22Rv1 (cell line): ENCODE measurements around the gene SAMD8.

ENCODE experiments used
- H3K27ac ChIP-seq: fragments of 450-650 bp; 2 replicates; pipeline ENCODE4 v1.5.1; 2017
- ZFX ChIP-seq: fragments of 450-650 bp; IDR thresholded peaks from 2 replicates; pipeline ENCODE4 v1.6.1; 2017; ENCODE audit warnings: antibody characterized with exemption, borderline replicate concordance
- TF ChIP-seq, protein P1 (sequence below): fragments of 450-650 bp; IDR thresholded peaks from 2 replicates; pipeline ENCODE4 v1.5.1; 2017; ENCODE audit warnings: mild to moderate bottlenecking

Gene SAMD8

GRCh38 chr10:75088640-75089039 is 22.8 kb upstream of the SAMD8 start:
- no peak for TF ChIP-seq ZFX
- TF ChIP-seq, protein P1, sequence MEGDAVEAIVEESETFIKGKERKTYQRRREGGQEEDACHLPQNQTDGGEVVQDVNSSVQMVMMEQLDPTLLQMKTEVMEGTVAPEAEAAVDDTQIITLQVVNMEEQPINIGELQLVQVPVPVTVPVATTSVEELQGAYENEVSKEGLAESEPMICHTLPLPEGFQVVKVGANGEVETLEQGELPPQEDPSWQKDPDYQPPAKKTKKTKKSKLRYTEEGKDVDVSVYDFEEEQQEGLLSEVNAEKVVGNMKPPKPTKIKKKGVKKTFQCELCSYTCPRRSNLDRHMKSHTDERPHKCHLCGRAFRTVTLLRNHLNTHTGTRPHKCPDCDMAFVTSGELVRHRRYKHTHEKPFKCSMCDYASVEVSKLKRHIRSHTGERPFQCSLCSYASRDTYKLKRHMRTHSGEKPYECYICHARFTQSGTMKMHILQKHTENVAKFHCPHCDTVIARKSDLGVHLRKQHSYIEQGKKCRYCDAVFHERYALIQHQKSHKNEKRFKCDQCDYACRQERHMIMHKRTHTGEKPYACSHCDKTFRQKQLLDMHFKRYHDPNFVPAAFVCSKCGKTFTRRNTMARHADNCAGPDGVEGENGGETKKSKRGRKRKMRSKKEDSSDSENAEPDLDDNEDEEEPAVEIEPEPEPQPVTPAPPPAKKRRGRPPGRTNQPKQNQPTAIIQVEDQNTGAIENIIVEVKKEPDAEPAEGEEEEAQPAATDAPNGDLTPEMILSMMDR, result no peak
- no peak overlapping the region for H3K27ac ChIP-seq

- TF ChIP-seq, protein P1, result no peak
- TF ChIP-seq ZFX, result no peak
Observed at GRCh38 chr10:75089634-75090033, 21.8 kb upstream of the SAMD8 start.

DNA sequence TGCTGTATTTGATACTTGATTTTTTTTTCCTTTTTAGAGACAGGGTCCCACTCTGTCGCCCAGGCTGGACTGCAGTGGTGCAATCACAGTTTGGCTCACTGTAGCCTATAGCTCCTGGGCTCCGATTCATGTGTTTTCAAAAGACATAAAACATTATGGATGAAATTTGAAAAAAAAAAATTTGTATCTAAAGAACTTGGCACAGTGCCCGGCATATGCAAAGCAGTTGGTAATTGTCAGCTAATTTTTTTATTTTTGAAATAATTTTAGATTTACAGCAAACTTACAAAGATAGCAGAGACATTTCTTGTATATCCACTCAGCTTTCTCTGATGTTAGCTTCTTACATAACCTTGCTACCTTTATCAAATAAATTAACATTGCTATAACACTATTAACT is 20.3 kb upstream of the SAMD8 start:
- no peak for TF ChIP-seq ZFX
- TF ChIP-seq, protein P1, result no peak

More at GRCh38 chr10:75089634-75090033, 21.8 kb upstream of the SAMD8 start:
- no peak overlapping the region for H3K27ac ChIP-seq

DNA sequence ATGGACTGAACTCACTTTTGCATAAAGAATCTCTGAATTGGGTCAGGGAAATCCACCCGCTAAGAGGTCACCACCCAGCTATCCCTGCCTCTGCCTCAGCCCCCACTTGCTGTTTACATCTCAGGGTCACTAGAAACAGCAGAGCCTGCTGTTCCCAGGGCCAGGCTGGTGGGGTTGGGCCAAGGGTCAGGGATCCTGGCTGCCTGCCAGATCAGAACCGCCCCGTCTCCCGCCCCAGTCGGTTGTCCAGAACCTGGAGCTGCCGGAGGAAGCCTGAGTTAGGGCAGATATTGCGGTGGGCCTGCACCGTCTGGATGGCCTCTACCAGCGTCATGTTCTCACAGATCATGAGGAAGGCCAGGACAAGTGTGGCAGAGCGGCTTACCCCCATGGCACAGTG is 17.0 kb upstream of the SAMD8 start:
- TF ChIP-seq, protein P1, result no peak
- no peak for TF ChIP-seq ZFX

More for the DNA sequence above, 20.3 kb upstream of the SAMD8 start:
- H3K27ac ChIP-seq, result no peak overlapping the region

GRCh38 chr10:75095631-75096030 is 15.8 kb upstream of the SAMD8 start:
- TF ChIP-seq, protein P1, result no peak
- TF ChIP-seq ZFX, result no peak
- H3K27ac ChIP-seq, result no peak overlapping the region

More for the DNA sequence above, 17.0 kb upstream of the SAMD8 start:
- H3K27ac ChIP-seq, result no peak overlapping the region

DNA sequence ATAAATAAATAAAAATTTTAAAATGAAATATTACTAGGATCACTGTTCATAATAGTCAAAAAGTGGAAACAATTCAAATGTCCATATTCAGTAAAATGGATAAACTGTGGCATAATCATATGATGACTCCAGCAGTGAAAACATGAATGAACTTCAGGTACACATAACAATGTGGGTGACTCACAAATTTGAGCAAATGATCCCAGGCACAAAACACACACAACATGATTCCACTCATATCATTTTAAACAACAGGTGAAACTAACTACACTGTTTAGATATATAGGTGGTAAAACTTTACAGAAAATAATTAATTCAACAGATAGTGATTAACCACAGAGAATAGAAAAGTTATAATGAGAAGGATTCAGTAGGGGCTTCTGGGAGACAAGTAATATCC is 14.7 kb upstream of the SAMD8 start:
- TF ChIP-seq, protein P1, result no peak
- no peak for TF ChIP-seq ZFX
- no peak overlapping the region for H3K27ac ChIP-seq

DNA sequence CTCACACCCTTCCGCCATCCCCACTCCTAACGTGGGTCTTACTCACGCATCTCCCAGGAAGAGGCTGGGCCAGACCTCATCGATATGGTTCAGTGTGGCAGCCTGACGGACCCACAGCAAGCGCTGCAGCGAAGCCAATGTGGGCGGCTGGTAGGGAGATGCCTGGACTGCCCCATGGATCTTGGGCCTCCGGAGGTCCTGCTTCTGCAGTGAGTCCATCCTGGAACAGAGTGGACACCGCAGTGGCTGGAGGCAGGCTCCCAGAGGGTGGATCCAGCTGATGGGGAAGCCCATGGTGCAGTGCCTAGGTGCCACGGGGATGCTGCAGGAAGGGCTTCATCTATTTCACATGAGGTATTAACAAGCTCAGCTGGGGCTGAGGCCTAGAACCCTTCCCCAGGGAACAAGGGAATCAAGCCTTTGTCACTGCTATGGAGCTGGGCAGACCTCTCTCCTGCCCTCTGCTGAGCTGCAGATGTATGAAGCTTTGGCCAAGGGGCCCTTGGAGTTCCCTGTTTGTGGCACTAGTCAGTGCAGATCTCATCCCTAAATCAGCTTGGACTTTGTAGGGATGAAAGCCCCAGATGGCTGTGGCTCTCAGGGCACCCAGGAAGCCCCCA is 13.7 kb upstream of the SAMD8 start:
- TF ChIP-seq ZFX, result no peak
- TF ChIP-seq, protein P1, result peak; percentile 25; the same call in 1 of the 2 replicates
- H3K27ac ChIP-seq, result no peak overlapping the region
